Dedifferentiated amniotic fluid mesenchymal stem cell (primary cell): ENCODE measurements around the gene C22orf42.
"Not testable (repeated sequence)": the region's sequence is repeated elsewhere in the genome, so short reads cannot be mapped to it uniquely, and the experiment has no call there.

Source experiments
- DNase-seq: peaks from one replicate; pipeline ENCODE4 v3.0.0-alpha.2; 2016; ENCODE audit errors: extremely low spot score

Gene C22orf42

GRCh38 chr22:32185821-32186220 is 26.7 kb upstream of the C22orf42 start:
- DNase-seq, result no peak

DNA sequence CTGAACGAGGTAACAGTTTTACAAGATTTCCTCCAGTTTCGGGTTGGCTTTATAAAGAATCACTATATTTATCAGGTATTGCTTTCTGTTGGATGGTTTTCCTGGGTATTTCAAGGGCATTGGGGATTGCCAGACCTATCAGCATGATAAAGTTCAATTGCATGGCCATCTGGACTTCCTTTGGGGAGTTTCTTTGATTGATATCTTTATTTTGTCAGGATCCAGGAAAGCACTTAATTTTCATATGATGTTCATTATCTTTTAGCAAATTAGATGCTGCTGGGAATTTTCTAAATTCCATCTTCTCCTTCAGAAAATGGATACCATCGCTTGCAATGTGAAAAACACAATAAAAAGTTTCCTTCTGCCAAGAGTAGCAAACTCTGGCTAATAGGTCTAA is 24.5 kb upstream of the C22orf42 start:
- DNase-seq, result no peak

DNA sequence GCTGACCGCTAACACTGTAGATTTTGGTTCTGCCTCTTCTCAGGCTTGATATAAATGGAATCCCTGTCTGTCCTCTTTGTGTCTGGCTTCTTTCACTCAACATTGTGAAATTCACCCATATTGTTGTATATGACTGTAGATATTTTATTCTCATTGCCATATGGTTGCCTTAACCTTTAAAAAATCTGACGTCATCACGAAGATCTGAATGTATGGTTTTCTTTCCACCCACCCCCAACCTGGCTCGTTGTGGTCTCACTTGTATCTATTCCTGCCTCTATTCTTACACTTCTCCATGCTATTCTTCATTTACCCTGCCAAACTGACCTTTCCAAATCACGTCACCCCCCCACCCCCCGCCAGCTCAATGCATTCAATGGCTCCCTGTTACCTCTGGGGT is 21.9 kb upstream of the C22orf42 start:
- no peak for DNase-seq

DNA sequence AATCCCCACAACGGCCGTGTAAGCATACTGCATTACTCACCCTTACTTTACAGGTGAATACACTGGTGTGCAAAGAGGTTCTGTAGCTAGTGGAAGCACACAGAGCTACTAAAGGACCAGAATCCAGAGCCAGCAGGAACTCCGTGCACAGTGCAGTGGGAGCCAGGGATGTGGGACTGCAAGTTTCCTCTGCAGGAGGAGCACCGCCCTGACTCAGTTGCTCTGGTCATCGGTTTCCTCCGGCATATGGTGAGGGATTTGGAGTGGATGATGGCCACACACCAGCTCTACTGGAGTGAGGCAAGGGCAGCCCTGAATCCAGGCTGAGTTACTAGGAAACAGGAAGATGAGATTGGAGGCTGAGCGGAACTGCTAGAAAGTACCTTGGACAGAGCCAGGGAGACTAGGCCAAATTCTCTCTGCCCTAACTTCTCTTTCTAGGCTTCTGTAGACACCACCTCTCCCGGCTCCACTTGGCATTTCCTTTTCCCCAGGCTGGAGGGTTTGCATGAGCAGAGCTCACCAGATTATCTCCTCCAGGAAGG is 18.2 kb upstream of the C22orf42 start:
- DNase-seq, result no peak

DNA sequence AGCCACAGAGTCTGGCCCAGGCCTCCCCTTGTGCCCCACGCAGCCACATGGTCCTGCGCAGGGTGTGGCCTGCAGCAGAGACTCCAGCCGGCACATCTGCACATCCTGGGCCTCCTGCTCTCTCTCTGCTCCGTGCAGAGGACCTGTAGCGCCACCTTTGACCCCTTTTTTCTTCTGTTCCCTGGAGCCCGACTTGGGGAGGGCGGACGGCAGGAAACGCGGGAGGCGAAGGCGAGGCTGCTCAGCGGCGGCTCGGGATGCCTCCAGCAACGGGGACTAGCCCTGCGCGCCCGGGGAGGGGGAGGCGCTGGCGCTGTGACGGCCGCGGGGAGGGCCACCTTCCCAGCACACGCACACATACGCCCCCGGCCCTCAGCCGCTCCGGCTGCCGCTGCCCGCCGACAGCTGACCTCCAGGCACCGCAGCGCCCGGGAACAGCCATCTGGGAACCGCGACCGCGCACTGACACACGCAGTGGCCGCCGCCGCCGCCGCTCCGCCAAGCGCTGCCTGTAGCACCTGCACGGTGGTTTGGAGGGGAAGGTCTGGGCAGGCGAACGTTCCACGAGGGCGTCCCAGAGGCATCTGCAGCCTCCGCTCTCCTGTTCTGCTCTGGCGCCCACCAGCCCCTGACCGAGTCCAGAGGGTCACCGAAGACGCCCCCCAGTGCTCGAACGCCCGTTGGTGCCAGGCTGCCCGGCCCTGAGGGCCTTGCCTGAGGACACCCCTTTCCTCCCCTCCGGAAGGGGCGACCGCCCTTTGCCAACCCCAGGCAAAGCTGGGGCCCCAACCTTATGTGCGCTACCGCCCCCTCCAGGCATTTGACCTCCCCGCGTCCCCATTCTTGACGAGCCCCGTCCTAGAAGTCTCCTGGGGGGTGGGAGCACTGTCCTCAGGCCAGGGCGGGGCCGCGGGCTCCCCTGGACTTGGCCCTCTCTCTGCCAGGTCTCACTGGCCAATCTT is 16.9 kb upstream of the C22orf42 start:
- no peak for DNase-seq

- no peak for DNase-seq
Measured at GRCh38 chr22:32175115-32175514, 16.0 kb upstream of the C22orf42 start.

GRCh38 chr22:32165681-32166080 is 6.6 kb upstream of the C22orf42 start:
- no peak for DNase-seq

DNA sequence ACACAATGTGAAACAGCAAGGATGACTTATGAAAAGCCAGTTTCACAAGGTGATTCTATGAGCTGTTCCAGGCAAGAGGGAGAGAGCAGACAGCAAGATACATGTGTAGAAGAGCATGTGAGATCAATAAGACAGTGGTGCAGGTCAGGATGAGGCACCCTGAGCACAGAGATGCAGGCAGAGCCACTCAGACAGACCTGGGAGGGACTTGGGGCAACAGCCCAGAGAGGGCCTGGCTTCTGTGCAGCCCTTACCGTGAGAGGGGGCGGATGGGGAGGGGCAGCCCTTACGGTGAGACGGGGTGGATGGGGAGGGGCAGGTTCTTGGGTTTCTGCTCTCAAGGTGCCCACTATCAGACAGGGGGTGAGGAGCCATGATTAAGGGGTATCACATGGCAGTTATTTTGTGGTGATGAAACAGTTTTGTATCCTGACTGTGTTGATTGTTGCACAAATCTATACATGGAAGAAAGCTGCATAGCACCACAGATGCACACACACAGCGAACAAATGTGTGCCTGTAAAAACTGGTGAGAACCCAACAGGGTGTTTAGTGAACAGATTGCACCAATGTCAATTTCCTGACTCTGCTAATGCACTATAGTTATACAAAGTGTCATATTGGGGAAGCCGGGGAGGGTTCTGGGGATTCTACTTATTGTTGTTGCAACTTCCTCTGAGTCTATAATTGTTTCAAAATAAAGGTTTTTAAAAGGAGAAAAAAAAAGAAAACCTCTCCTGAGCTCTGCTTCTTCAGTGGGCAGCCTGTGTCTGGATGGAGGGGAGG is 5.2 kb upstream of the C22orf42 start:
- no peak for DNase-seq

- DNase-seq, result not testable (repeated sequence)
Measured at GRCh38 chr22:32160411-32160810, 1.3 kb upstream of the C22orf42 start.

DNA sequence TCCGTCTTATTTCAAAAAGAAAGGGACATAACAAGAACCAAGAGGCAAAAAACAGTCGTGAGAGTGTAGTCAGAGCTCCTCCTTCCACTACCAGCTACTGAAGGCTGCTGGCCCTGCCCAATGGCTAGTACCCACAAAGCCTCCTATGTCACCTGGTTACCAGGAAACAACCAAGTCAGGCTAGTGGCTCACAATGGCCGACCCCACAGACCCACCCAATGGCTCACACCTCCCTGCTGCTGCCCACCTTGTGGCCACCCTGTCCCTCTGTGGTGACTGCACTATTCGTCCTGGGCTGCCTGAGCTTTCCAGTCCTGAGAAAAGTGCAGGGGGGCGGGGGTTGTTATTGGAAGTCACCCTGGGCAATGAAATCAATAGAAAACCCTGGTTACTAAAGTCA is 1.5 kb downstream of the C22orf42 start:
- not testable (repeated sequence) for DNase-seq

- DNase-seq, result not testable (repeated sequence)
Measured at GRCh38 chr22:32154727-32155126, 4.4 kb downstream of the C22orf42 start.

GRCh38 chr22:32151641-32152040 is 7.5 kb downstream of the C22orf42 start:
- not testable (repeated sequence) for DNase-seq

- not testable (repeated sequence) for DNase-seq
Measured at GRCh38 chr22:32150647-32151046, 8.5 kb downstream of the C22orf42 start.

DNA sequence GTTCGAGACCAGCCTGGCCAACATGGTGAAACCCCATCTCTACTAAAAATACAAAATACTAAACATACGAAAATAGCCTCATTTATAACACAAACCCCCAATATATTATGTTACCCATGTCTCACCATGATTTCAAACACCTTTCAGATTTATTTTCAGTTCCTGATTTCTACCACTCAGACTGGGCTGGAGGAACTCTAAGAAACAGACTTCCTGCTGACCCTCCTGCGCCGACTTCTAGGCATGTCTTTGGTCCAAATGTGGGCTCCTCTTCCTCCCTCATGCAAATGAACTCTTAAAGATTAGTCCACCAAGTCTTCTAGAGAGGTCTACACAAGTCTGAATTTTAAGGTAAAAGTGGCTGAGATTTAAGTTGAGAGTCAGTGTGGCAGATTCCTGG is 10.7 kb downstream of the C22orf42 start:
- not testable (repeated sequence) for DNase-seq

GRCh38 chr22:32147128-32147527 is 12.0 kb downstream of the C22orf42 start:
- not testable (repeated sequence) for DNase-seq

- DNase-seq, result no peak
Measured at GRCh38 chr22:32144496-32145274, 14.4 kb downstream of the C22orf42 start.

DNA sequence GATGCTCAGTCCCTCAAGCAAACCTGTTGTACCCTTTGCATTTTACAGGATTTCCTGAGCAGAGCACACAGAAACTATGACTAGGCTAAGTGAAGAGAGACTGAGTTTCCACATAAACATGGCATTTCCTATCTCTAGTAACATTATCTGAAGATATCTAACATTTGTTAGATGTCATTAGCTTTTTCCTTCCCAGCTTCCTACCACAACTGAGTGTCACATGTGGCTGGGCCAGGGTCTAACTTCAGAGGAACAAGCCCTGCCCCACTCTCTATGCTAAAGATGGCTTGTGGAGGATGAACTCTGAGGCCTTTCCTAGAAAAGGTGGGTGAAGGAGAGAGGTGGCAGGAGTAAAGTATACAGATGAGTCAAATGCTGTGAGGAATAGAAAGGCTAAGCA is 16.5 kb downstream of the C22orf42 start:
- DNase-seq, result no peak

- DNase-seq, result not testable (repeated sequence)
Measured at GRCh38 chr22:32140688-32141087, 18.4 kb downstream of the C22orf42 start.

GRCh38 chr22:32138576-32138975 is 20.5 kb downstream of the C22orf42 start:
- DNase-seq, result not testable (repeated sequence)

DNA sequence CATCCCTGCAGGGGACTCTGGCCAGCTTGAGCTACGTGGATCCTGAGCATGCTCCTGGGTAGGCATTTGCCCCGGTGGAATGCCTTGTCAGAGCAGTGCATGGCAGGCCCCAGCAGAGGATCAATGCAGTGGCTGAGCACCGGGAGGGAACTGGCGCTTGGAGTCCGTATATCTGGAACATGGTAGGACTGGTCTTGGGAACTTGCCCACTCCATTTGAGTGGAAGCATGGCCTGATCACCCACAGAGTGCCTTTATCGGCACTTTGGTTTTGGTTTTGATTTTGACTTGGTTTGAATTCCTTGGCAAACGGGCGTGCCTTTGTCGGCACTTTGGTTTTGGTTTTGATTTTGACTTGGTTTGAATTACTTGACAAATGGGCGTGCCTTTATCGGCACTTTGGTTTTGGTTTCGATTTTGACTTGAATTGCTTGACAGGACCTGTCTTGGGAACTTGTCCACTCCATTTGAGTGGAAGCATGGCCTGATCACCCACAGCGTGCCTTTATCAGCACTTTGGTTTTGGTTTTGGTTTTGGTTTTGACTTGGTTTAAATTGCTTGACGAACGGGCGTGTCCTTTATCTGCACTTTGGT is 21.3 kb downstream of the C22orf42 start:
- DNase-seq, result not testable (repeated sequence)

DNA sequence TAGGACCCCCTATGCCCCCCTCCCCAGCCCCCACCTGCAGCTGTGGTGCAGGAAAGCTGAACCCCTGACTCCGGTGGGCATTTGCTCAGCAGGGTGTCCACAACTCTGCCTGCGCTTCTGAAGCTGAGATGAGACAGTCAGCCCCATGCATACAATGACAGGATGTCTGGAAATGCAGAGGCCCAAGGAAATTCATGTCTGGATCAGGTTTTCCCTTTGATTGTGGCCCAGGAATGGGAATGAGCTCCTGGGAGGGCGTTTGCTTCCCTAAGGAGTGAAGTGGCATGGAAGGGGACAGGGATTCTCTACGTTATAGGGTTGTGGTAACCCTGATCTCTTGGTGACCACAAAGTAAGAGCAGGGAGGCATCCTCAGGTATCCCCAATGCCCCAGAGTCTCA is 22.2 kb downstream of the C22orf42 start:
- DNase-seq, result not testable (repeated sequence)
